Heart right ventricle (tissue), 16 donors: Measurements from ENCODE around the gene SUCNR1. TPM values are rescaled to one million over a fixed set of nuclear protein-coding genes. Genes with fewer than 3 reads are reported as not detected.

Experiments
- ATAC-seq, 8 donors: fragments of 200-7000 bp; cut with Tn5 transposase; one replicate each; pipeline ENCODE4 v1.9.1; 2020; ENCODE audit warnings: mild to moderate bottlenecking in 8 of 8, moderate library complexity in 8 of 8, moderate number of reproducible peaks in 1 of 8
- DNase-seq, 2 donors: peaks; one replicate each; pipeline ENCODE4 v3.0.0-alpha.2; 2020
- H3K27ac ChIP-seq, 10 donors: fragments of 200-600 bp; sonication (generic) in 2 of 10; one replicate each; pipeline versions ENCODE4 v1.5.0 to v1.8.0; 2020 to 2022; ENCODE audit warnings: mild to moderate bottlenecking in 3 of 10
- H3K27me3 ChIP-seq, 7 donors: fragments of 200-600 bp; one replicate each; pipeline ENCODE4 v1.8.0; 2021 to 2022; ENCODE audit warnings: mild to moderate bottlenecking in 2 of 7
- H3K36me3 ChIP-seq, 9 donors: fragments of 200-600 bp; sonication (generic) in 1 of 9; one replicate each; pipeline versions ENCODE4 v1.5.0 to v1.8.0; 2020 to 2022; ENCODE audit warnings: mild to moderate bottlenecking in 2 of 9
- H3K4me1 ChIP-seq, 9 donors: fragments of 200-600 bp; sonication (generic) in 1 of 9; one replicate each; pipeline versions ENCODE4 v1.5.0 to v1.8.0; 2020 to 2022; ENCODE audit warnings: mild to moderate bottlenecking in 4 of 9
- H3K4me3 ChIP-seq, 10 donors: fragments of 200-600 bp; sonication (generic) in 2 of 10; one replicate each; pipeline versions ENCODE4 v1.5.0 to v1.8.0; 2020 to 2022; ENCODE audit warnings: mild to moderate bottlenecking in 7 of 10, moderate library complexity in 2 of 10
- H3K9me3 ChIP-seq, 11 donors: fragments of 200-600 bp in 10 of 11; sonication (generic) in 2 of 11; one replicate each; pipeline versions ENCODE4 v1.5.0 to v1.8.0; 2013 to 2022; ENCODE audit warnings: mild to moderate bottlenecking in 2 of 11, control low read depth in 1 of 11, moderate library complexity in 1 of 11
- WGBS, 2 donors: extraction: QIAGEN DNeasy Blood & Tissue Kit; methylation state at CpG; one replicate each; pipeline ENCODE4 v1.1.7; 2013; ENCODE audit warnings: inconsistent platforms in 1 of 2; 5-methylcytosine and 5-hydroxymethylcytosine counted together
- intact Hi-C, 10 donors: fragments of 100-400 bp; cut with DNase I; formaldehyde crosslinking; loops; one replicate each; pipeline versions ENCODE4 v1.11.1 to v1.14.2; 2022
- long read RNA-seq, 3 donors: library from polyadenylated mRNA; unstranded; transcript quantifications; one replicate each; pipeline ENCODE4 v2.0.0, GENCODE V29; 2020 to 2021
- polyA plus RNA-seq, 2 donors: library from polyadenylated mRNA; stranded (reverse); fragments of 200-250 nt; gene quantifications; one replicate each; pipeline ENCODE4 v1.2.3, GENCODE V29; 2013
- total RNA-seq, 10 donors: library from RNA; stranded (reverse); fragmentation: NEBNext Ultra II Directional in 3 of 10; extraction: Animal tissue kit (Norgen Biotek cat#: 25700) in 3 of 10; gene quantifications; one replicate each; pipeline versions ENCODE4 v1.2.1 to v1.2.4, GENCODE V29; 2021 to 2023
- TF ChIP-seq, protein P1 (sequence below), 9 donors: fragments of 200-600 bp; sonication (generic) in 2 of 9; IDR thresholded peaks; one replicate each; pipeline versions ENCODE4 v1.5.0 to v1.8.0; 2021 to 2022; ENCODE audit warnings: antibody characterized with exemption in 9 of 9, mild to moderate bottlenecking in 5 of 9, moderate library complexity in 1 of 9
- donor health status: Arrhythmogenic right ventricular cardiomyopathy.
- donor health status: ischemic (EF 13 %, LVEDD 7.1; RV severe dilation, severe dysfunction).
- donor health status: healthy with polysubstance abuse.
- donor health status: DM: no; HTN: yes; CAD: no.
- donor health status: DM: no; HTN: no; CAD: no.
- donor health status: ischemic (EF 25% LVEDD 6.9; RV normal size, moderate dysfunction).
- donor health status: ischemic (EF 25% LVEDD 5.7; RV mildly dilated, moderate dysfunction).
- donor health status: healthy.
- donor health status: DM: yes; HTN: yes; CAD: no.
- donor health status: Ischemic cardiomyopathy.
- donor health status: ischemic (EF 35%, LVEDD 5.7; RV mildly dilated, moderate dysfunction).
- donor health status: nonischemic (EF 11% LVEDD 7.7; RV severe dilation, severe dysfunction).
- donor health status: DM: yes; HTN: yes; CAD: no.
- donor health status: PGD.
- donor health status: ischemic (EF 29% LVEDD 5.4; RV normal size, mild dysfunction).
- donor health status: nonischemic (EF 23%, LVEDD 6.1; RV moderate dilation, normal function).

Gene SUCNR1, protein sequence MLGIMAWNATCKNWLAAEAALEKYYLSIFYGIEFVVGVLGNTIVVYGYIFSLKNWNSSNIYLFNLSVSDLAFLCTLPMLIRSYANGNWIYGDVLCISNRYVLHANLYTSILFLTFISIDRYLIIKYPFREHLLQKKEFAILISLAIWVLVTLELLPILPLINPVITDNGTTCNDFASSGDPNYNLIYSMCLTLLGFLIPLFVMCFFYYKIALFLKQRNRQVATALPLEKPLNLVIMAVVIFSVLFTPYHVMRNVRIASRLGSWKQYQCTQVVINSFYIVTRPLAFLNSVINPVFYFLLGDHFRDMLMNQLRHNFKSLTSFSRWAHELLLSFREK
- total RNA-seq (1 to 10 TPM in 1 of 10 donors, under 1 TPM in 8, not detected in 1; 0.04 to 2.4 (median 0.12) TPM), polyA plus RNA-seq (under 1 TPM in 1 of 2 donors, not detected in 1; 0.16 TPM)
- long read RNA-seq, donor 1, result 0 reads
- long read RNA-seq, donor 2, result 0 reads
- long read RNA-seq, donor 3, result 0 reads

DNA sequence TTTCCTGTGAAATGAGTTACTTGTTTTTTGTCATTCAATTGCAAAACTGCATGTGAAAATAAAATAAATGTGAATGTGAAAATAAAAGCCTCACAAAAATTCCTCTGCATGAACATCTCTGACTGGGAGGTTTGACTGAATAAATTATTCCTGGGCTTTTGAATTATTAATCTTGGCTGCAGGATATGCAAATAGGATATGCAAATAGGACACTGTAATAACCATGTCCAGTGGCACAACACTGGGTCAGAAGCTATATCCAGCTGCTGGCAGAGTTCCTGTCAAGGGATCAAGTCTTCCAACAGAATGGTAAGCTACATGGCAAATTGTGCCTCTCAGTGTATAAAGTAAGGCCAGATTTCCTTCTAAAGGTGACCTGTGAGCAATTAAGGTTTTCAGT is at the start of gene SUCNR1:
TSS of gene SUCNR1 (plus strand) at position 246 of the 400 bp plus-strand sequence. CDS start 6,250 bp downstream, outside the sequence.
- Histone ChIP-seq H3K27ac (peak within 1 kb of the TSS in 1 of 10 donors; percentile 82), H3K9me3 (no peaks in the 10 kb centered on the region), H3K4me1 (peaks cover 0 to 50% (median 3%) of the 10 kb centered on the region in 9 donors), H3K27me3 (no peaks in the 10 kb centered on the region), H3K4me3 (no peak within 1 kb of the TSS), H3K36me3 (no peaks in the 10 kb centered on the region)
- TF ChIP-seq, protein P1, sequence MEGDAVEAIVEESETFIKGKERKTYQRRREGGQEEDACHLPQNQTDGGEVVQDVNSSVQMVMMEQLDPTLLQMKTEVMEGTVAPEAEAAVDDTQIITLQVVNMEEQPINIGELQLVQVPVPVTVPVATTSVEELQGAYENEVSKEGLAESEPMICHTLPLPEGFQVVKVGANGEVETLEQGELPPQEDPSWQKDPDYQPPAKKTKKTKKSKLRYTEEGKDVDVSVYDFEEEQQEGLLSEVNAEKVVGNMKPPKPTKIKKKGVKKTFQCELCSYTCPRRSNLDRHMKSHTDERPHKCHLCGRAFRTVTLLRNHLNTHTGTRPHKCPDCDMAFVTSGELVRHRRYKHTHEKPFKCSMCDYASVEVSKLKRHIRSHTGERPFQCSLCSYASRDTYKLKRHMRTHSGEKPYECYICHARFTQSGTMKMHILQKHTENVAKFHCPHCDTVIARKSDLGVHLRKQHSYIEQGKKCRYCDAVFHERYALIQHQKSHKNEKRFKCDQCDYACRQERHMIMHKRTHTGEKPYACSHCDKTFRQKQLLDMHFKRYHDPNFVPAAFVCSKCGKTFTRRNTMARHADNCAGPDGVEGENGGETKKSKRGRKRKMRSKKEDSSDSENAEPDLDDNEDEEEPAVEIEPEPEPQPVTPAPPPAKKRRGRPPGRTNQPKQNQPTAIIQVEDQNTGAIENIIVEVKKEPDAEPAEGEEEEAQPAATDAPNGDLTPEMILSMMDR (IDR thresholded peaks at IDR 0.05), result no peak
- DNase-seq (no peak), ATAC-seq (no peak)
- intact Hi-C loops, result no loop called here

DNA sequence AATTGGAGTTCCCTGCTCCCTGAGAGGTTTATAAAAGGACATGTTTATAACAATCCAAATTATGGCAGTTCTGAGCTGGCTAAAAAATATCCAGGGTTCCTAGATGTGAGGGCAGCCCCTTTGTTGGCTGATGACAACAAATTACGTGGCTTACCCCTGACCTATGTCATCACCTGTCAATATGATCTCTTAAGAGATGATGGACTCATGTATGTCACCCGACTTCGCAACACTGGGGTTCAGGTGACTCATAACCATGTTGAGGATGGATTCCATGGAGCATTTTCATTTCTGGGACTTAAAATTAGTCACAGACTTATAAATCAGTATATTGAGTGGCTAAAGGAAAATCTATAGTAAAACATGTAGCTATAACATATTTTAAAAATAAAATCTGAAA is 45.6 kb upstream of the SUCNR1 start:
- WGBS, 2 donors, result 75 to 84% methylated on average over 3 of the region's 3 CpGs
- Histone ChIP-seq H3K4me1 (no peaks in the 10 kb centered on the region), H3K36me3 (no peaks in the 10 kb centered on the region), H3K27me3 (no peaks in the 10 kb centered on the region), H3K27ac (no peak overlapping the region), H3K4me3 (no peak overlapping the region), H3K9me3 (peaks cover 0 to 14% (median 0%) of the 10 kb centered on the region in 11 donors)
- no peak for ATAC-seq
- TF ChIP-seq, protein P1 (IDR thresholded peaks at IDR 0.05), result no peak
- intact Hi-C loops, result no loop called here
- no peak for DNase-seq

DNA sequence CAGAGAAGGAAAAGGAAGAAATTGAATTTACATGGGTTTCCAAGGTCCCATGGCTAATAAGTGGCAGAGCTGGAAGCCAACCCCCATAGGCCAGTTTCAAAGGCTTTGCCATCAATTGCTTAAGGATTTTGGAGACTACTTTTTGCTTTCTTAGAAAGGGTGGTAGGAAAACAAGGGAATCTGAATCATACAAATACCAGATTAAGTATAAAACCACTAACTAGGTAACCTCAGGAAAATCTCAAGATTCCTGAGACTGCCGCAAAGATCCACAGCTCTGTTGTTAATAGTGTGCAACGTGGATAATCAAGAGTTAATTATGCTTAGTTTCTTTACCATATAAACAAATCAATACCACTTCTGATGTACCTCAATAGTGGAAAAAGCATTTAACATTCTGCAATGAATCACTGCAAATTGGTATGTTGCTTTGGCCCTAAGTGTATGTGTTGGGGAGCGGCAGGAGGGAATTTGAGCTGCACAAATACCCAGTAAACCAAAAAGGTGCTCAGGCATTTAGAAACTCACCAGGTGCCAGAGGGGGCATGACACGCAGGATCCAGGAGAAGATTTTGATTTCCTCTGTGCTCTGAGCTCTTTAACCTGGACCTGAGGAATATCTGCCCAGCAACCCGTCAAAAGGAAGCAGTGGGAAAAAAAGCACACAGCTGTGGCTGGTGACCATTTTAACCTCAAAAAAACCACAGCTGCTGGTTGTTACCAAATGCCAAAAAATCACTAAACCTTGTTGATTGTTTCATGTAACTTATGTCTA is 37.5 kb upstream of the SUCNR1 start:
- intact Hi-C loops, result loop anchor here in 5 of 10 donors (5.0 to 10.0 kb wide), 7 partner anchors 81 to 611 kb away; no protein-coding TSS in a partner anchor
- WGBS, 2 donors, result 76 to 78% methylated on average over 5 of the region's 5 CpGs
- ATAC-seq (no peak), DNase-seq (no peak)
- Histone ChIP-seq H3K9me3 (peaks cover 0 to under 1% (median 0%) of the 10 kb centered on the region in 11 donors), H3K36me3 (no peaks in the 10 kb centered on the region), H3K4me3 (no peak overlapping the region), H3K27me3 (peaks cover 0 to 3% (median 0%) of the 10 kb centered on the region in 7 donors), H3K4me1 (peaks cover 0 to 18% (median 7%) of the 10 kb centered on the region in 9 donors), H3K27ac (no peak overlapping the region)
- TF ChIP-seq, protein P1 (IDR thresholded peaks at IDR 0.05), result no peak

- H3K4me3 ChIP-seq, result no peak overlapping the region
- no peaks in the 10 kb centered on the region for H3K9me3 ChIP-seq
- 36 to 47% methylated on average over 4 of the region's 4 CpGs for WGBS, 2 donors
- peaks cover 0 to 18% (median 7%) of the 10 kb centered on the region in 9 donors for H3K4me1 ChIP-seq
- H3K36me3 ChIP-seq, result no peaks in the 10 kb centered on the region
- ATAC-seq (peak in 3 of 8 donors; percentile 29 to 48 (median 43)), DNase-seq (no peak)
- peaks cover 0 to 3% (median 0%) of the 10 kb centered on the region in 7 donors for H3K27me3 ChIP-seq
- peak overlapping the region in 3 of 10 donors; percentile 12 to 33 (median 16) for H3K27ac ChIP-seq
- intact Hi-C loops, result loop anchor here in 5 of 10 donors (5.0 to 10.0 kb wide), 7 partner anchors 80 to 612 kb away; no protein-coding TSS in a partner anchor
- TF ChIP-seq, protein P1 (IDR thresholded peaks at IDR 0.05), result no peak
Observed at GRCh38 chr3:151837057-151837456, 36.4 kb upstream of the SUCNR1 start.
